GM12874 (cell line): ENCODE measurements around the gene FBN2.

Source experiments
- CTCF ChIP-seq: IDR thresholded peaks from 2 replicates; pipeline ENCODE4 v1.5.1; 2011; ENCODE audit warnings: low read depth, mild to moderate bottlenecking, control low read depth, low read length, moderate library complexity; ENCODE audit not compliant: insufficient read depth

FBN2 gene

GRCh38 chr5:128259607-128260021 is 278.4 kb downstream of the FBN2 start:
- TF ChIP-seq CTCF: no peak

- no peak for TF ChIP-seq CTCF
Measured at GRCh38 chr5:128258372-128258771, 279.7 kb downstream of the FBN2 start.

GRCh38 chr5:128257076-128257475 is 281.0 kb downstream of the FBN2 start:
- no peak for TF ChIP-seq CTCF

GRCh38 chr5:128254789-128255188 is 283.3 kb downstream of the FBN2 start:
- no peak for TF ChIP-seq CTCF

GRCh38 chr5:128253880-128254279 is 284.2 kb downstream of the FBN2 start:
- no peak for TF ChIP-seq CTCF

- TF ChIP-seq CTCF: no peak
Measured at GRCh38 chr5:128253161-128253560, 284.9 kb downstream of the FBN2 start.

- TF ChIP-seq CTCF: no peak
Measured at GRCh38 chr5:128252756-128253155, 285.3 kb downstream of the FBN2 start.

- no peak for TF ChIP-seq CTCF
Measured at GRCh38 chr5:128252196-128252595, 285.8 kb downstream of the FBN2 start.
